HG03175 (cell line): ENCODE data around the gene NCOR1.

ENCODE experiments used
- ATAC-seq: cut with Tn5 transposase; IDR thresholded peaks from one replicate; pipeline ENCODE4 v1.9.1; 2021; ENCODE audit warnings: mild to moderate bottlenecking, moderate library complexity; ENCODE audit not compliant: unreplicated experiment

Gene NCOR1

DNA sequence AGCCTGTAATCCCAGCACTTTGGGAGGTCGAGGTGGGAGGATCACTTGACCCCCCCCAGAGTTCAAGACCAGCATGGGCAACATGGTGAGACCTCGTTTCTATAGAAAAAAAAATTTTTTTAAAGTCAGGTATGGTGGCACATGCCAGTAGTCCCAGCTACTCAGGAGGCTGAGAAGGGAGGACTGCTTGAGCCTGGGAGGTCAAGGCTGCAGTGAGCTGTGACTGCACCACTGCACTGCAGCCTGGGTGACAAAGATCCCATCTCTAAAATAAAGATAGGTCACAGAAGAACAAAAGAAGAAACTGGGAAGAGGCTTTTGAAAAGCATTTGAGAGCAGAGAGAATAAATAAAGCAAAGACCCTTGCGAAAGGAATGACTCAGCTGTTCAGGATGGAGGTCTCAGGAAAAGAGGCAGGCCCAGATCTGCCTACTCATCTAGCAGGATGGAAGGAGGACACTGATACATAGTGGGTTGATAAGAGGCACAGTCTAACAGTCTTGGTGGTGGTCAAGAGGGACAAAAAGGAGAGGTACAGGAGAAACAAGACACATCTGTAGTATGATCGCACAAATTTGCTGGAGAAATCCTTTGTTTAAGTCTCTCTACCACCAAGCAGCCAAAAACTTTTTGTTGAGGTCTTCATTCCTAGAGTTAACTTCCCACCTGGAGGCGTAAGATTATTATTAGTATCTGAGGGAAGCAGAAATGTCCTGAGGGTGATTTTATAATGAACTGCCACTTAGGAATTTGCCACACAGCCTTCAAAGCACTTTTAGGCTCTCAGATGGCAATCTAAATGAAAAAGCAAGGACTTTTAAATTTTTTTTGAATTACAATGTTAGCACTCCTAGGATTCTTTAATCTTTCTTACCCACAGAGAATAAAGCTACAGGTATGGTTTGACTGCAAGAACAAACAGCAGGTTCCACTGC, 233.4 kb downstream of the NCOR1 start:
- ATAC-seq, result no peak

DNA sequence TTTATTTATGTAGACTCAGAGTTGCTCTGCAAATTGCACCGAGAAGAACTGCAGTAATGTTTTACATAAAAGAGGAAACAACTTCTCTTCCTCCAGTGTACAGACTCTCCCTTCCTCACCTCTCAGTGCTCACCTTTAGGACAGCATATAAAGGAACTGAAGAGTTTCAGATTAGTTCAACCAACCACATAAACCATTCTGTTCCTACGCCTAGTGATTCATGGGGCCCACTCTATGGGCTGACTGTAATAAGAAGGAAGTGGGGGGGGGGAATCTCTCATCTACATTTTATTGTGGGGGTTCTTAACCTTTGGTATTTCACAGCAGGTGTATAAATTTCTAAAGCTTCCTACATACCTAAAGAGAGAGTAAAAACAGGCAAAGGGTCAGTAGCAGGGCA, 234.1 kb downstream of the NCOR1 start:
- ATAC-seq, result peak; percentile 93
